Thyroid gland (tissue), 4 donors: Measurements from ENCODE around the gene AP1S3.
A peak's percentile ranks its signal among the peaks of the same experiment; 100 is the strongest.

Experiments used
- CTCF ChIP-seq, 6 experiments: fragments of 200-600 bp in 3 of 6; fragments of 450-650 bp in 3 of 6; sonication (generic) in 3 of 6; IDR thresholded peaks; one replicate each; pipeline ENCODE4 v1.5.1; 2016 to 2019; ENCODE audit warnings: antibody characterized with exemption in 6 of 6, mild to moderate bottlenecking in 2 of 6, inconsistent platforms in 1 of 6, moderate library complexity in 1 of 6
- POLR2A ChIP-seq, 2 donors: fragments of 450-650 bp; IDR thresholded peaks; one replicate each; pipeline ENCODE4 v1.6.1; 2017; ENCODE audit warnings: antibody characterized with exemption in 2 of 2, mild to moderate bottlenecking in 2 of 2, moderate library complexity in 1 of 2

GRCh38 chr2:223744580-223744979 is 92.8 kb downstream of the AP1S3 start:
- TF ChIP-seq CTCF (IDR thresholded peaks at IDR 0.05) (no peak), POLR2A (IDR thresholded peaks at IDR 0.05) (peak in 1 of 2 donors; percentile 47)
